HG02840 (cell line): ENCODE results near the gene SLC17A8.
A peak's percentile ranks its signal among the peaks of the same experiment; 100 is the strongest.
"Not testable (repeated sequence)": the region's sequence is repeated elsewhere in the genome, so short reads cannot be mapped to it uniquely, and the experiment has no call there.

ENCODE experiments used
- ATAC-seq: cut with Tn5 transposase; IDR thresholded peaks from one replicate; pipeline ENCODE4 v1.9.1; 2021; ENCODE audit warnings: mild to moderate bottlenecking, moderate library complexity, moderate number of reproducible peaks; ENCODE audit not compliant: unreplicated experiment, low FRiP score

Gene SLC17A8

GRCh38 chr12:100356644-100357223 lies at the start of gene SLC17A8:
Gene SLC17A8 (plus strand): TSS chr12:100357074. CDS start chr12:100357392, 318 bp downstream.
- no peak for ATAC-seq

- not testable (repeated sequence) for ATAC-seq
Measured at GRCh38 chr12:100308138-100308537, 48.7 kb upstream of the SLC17A8 start.

- ATAC-seq: no peak
Measured at GRCh38 chr12:100311317-100311716, 45.6 kb upstream of the SLC17A8 start.

- no peak for ATAC-seq
Measured at GRCh38 chr12:100317371-100317770, 39.5 kb upstream of the SLC17A8 start.

- no peak for ATAC-seq
Measured at GRCh38 chr12:100324498-100324897, 32.4 kb upstream of the SLC17A8 start.

GRCh38 chr12:100326208-100326607 lies 30.7 kb upstream of the SLC17A8 start:
- ATAC-seq: no peak

GRCh38 chr12:100329800-100330199 lies 27.1 kb upstream of the SLC17A8 start:
- ATAC-seq: peak; percentile 71

GRCh38 chr12:100331871-100332270 lies 25.0 kb upstream of the SLC17A8 start:
- ATAC-seq: no peak

GRCh38 chr12:100332852-100333251 lies 24.0 kb upstream of the SLC17A8 start:
- no peak for ATAC-seq

- no peak for ATAC-seq
Measured at GRCh38 chr12:100337299-100337698, 19.6 kb upstream of the SLC17A8 start.

GRCh38 chr12:100337727-100338126 lies 19.1 kb upstream of the SLC17A8 start:
- ATAC-seq: no peak

GRCh38 chr12:100339071-100339470 lies 17.8 kb upstream of the SLC17A8 start:
- no peak for ATAC-seq

- ATAC-seq: not testable (repeated sequence)
Measured at GRCh38 chr12:100342897-100343296, 14.0 kb upstream of the SLC17A8 start.

- ATAC-seq: not testable (repeated sequence)
Measured at GRCh38 chr12:100344351-100344750, 12.5 kb upstream of the SLC17A8 start.

GRCh38 chr12:100345020-100345767 lies 11.7 kb upstream of the SLC17A8 start:
- ATAC-seq: no peak

GRCh38 chr12:100346660-100347059 lies 10.2 kb upstream of the SLC17A8 start:
- ATAC-seq: no peak

- ATAC-seq: no peak
Measured at GRCh38 chr12:100348657-100349454, 8.0 kb upstream of the SLC17A8 start.

GRCh38 chr12:100359248-100359647 lies 2.4 kb downstream of the SLC17A8 start:
- ATAC-seq: no peak

- ATAC-seq: no peak
Measured at GRCh38 chr12:100359822-100360221, 2.9 kb downstream of the SLC17A8 start.

- no peak for ATAC-seq
Measured at GRCh38 chr12:100360450-100360849, 3.6 kb downstream of the SLC17A8 start.

GRCh38 chr12:100364324-100364723 lies 7.5 kb downstream of the SLC17A8 start:
- ATAC-seq: no peak
